GM12873 (cell line): ENCODE data around the gene IFI44L.

Experiments
- TF ChIP-seq, protein P1 (sequence below): IDR thresholded peaks from 2 replicates; pipeline ENCODE4 v1.5.1; 2012; ENCODE audit warnings: low read depth, mild to moderate bottlenecking, moderate library complexity, low read length, control low read depth; ENCODE audit not compliant: insufficient read depth; ENCODE audit errors: missing control alignments

The IFI44L gene

DNA sequence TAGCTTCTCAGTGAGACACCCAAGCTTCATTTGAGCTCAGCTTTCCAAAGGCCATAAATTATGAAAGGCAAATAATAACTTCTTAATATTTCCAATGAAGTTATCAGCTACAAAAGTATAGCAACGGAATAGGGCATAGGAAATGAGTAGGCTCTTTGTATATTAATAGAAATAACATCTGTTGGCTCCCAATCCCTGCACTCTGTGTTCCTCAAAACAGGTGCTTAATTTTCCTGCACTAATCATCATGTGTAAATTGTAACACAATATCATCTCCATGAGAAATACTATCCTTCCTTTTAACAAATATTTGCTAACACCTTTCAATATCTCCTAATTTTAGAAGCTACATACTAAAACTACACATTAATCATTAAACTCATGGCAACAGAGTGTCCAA is 19.2 kb upstream of the IFI44L start:
- TF ChIP-seq, protein P1, sequence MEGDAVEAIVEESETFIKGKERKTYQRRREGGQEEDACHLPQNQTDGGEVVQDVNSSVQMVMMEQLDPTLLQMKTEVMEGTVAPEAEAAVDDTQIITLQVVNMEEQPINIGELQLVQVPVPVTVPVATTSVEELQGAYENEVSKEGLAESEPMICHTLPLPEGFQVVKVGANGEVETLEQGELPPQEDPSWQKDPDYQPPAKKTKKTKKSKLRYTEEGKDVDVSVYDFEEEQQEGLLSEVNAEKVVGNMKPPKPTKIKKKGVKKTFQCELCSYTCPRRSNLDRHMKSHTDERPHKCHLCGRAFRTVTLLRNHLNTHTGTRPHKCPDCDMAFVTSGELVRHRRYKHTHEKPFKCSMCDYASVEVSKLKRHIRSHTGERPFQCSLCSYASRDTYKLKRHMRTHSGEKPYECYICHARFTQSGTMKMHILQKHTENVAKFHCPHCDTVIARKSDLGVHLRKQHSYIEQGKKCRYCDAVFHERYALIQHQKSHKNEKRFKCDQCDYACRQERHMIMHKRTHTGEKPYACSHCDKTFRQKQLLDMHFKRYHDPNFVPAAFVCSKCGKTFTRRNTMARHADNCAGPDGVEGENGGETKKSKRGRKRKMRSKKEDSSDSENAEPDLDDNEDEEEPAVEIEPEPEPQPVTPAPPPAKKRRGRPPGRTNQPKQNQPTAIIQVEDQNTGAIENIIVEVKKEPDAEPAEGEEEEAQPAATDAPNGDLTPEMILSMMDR, result no peak

DNA sequence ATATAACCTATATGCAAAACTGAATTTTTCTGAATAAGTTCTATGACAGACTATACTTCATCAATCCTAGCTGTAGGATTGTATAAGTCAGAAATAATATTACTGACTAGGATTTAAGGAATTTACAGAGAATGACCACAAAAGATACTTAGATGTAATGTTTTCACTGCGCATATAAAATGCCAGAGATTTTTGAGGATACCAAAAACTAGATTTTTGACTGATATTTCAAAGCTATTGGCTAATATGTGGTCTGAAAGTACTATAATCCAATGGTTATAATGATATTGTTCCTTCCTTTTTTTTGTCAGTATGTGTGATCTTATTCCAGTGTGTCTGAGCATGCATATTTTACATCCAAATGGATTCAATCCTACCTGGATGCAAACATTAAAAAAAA is 17.0 kb upstream of the IFI44L start:
- TF ChIP-seq, protein P1, result no peak

DNA sequence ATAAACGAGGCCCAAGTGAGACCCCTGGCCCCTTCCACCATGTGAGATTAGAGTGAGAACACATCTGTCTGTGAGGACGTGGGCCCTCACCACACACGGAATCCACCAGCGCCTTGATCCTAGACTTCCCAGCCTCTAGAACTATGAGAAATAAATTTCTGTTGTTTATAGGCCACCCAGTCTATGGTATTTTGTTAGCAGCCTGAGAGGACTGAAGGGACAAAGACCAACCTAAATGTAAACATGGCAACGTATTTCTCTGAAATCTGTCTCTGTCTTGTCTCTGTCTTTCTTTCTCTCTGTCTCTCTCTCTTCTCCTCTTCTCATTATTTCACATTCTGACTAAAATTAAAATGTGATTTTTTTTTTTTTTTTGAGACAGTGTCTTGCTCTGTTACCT is 15.6 kb upstream of the IFI44L start:
- TF ChIP-seq, protein P1, result no peak

DNA sequence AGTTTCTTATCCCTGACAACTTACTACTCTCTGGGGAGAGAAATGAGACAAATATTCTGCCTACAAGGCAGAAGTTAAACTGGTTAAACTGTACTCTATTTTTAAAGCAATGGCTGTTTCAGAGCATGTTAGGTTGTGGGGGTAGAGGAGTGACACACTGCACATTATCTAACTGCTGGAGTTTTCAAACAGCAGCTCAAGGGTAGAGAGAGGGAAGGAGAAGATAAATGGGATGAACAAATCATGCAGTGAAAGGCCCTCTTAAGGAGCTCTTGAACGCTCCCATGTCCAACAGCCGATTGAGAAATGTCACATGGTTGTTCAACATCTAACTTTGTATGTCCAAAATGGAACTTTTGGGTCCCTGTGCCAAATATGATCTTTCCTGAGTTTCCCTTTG is 14.0 kb upstream of the IFI44L start:
- TF ChIP-seq, protein P1, result no peak

DNA sequence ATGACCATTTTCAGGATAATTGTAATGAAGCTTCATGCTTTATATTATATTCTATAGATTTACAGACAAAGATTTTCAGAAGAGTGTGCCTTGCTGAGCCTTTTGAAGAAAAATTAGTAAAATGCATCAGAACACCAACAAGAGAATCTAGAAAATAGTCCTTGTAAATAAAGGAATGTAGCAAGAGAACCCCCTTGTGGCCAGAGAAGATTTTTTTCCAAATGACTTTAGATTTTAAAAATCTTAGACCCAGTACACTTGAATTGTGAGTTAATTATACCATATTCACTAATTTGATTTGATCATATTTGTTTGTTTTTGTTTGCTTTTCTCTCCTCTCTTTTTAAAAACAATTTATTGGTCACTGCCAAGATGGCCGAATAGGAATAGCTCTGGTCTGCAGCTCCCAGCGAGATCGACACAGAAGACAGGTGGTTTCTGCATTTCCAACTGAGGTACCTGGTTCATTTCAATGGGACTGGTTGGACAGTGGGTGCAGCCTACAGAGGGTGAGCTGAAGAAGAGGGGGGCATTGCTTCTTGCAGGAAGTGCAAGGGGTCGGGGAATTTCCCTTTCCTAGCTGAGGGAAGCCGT is 12.8 kb upstream of the IFI44L start:
- TF ChIP-seq, protein P1, result peak; percentile 44

DNA sequence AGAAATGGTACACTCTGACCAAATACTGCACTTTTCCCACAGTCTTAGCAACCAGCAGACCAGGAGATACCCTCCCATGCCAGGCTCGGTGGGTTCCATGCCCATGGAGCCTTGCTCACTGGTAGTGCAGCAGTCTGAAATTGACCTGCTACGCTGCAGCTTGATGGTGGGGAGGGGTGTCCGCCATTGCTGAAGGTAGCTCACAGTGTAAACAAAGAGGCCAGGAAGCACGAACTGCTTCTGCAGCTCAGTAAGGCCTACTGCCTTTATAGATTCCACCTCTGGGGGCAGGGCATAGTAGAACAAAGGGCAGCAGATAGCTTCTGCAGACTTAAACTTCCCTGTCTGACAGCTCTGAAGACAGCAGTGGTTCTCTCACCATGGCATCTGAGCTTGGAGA is 12.3 kb upstream of the IFI44L start:
- TF ChIP-seq, protein P1, result no peak

DNA sequence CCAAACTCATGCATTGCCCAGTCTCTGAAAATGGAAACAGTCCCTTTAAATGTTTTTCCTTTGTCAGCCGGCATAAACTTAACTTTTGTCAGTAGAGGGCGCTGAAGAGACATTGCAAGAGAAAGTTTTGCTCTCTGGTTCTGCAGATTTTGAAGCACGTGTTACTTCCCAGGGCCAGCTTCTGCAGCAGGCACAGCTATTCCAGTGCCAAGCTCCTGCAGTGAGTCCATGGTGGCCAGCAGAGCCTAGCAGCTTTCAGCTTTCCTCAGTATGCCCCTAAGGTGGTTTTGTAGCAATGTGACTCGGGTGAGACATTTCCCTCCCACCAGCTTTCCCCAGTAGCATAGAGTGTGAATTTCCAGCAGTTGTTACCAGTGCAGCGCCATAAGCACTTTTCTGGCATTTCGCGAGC is 2.6 kb upstream of the IFI44L start:
- TF ChIP-seq, protein P1, result peak; percentile 80
